Mammary epithelial cell (primary cell): ENCODE results near the gene TSSC4.

ENCODE experiments used
- EZH2 ChIP-seq: IDR thresholded peaks from 2 replicates; pipeline ENCODE4 v1.6.1; 2012; ENCODE audit warnings: low read length, inconsistent platforms, borderline replicate concordance
- TF ChIP-seq, protein P1 (sequence below), 2 donors: IDR thresholded peaks in 1 of 2; conservative IDR thresholded peaks in 1 of 2; 2 replicates each; pipeline ENCODE4 v1.5.1; 2011 to 2012; ENCODE audit warnings: inconsistent platforms in 2 of 2, low read length in 2 of 2, mild to moderate bottlenecking in 2 of 2, control low read depth in 1 of 2, low read depth in 1 of 2; ENCODE audit not compliant: insufficient read depth in 1 of 2; ENCODE audit errors: extremely low read depth in 1 of 2

DNA sequence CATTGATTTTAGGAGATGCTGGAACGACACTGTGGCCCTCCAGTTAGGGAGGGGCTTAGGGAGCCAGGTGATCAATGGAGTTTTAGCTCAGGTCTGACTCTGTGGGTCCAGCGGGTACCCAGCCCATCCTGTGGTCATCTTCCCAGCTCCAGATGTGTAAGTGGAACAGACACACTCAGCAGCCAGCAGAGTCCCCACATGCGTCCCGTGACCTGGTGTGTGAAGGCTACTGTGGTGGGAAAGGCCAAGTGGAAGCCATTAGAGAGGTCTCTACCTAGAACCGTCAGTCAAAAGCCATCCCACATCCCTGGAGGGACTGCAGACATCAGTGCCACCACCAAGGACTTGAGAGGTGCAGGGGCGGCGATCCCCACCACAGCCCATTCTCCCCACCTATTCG, 43.3 kb upstream of the TSSC4 start:
- no peak for TF ChIP-seq EZH2
- TF ChIP-seq, protein P1, sequence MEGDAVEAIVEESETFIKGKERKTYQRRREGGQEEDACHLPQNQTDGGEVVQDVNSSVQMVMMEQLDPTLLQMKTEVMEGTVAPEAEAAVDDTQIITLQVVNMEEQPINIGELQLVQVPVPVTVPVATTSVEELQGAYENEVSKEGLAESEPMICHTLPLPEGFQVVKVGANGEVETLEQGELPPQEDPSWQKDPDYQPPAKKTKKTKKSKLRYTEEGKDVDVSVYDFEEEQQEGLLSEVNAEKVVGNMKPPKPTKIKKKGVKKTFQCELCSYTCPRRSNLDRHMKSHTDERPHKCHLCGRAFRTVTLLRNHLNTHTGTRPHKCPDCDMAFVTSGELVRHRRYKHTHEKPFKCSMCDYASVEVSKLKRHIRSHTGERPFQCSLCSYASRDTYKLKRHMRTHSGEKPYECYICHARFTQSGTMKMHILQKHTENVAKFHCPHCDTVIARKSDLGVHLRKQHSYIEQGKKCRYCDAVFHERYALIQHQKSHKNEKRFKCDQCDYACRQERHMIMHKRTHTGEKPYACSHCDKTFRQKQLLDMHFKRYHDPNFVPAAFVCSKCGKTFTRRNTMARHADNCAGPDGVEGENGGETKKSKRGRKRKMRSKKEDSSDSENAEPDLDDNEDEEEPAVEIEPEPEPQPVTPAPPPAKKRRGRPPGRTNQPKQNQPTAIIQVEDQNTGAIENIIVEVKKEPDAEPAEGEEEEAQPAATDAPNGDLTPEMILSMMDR (conservative IDR thresholded peaks at IDR 0.05 in 1 of 2, IDR thresholded peaks at IDR 0.05 in 1 of 2; ENCODE audit: extremely low read depth in 1 of 2, insufficient read depth in 1 of 2, low read depth in 1 of 2, low read length in 2 of 2), result no peak
